NCI-H2196 (cell line): Measurements from ENCODE around the gene GYG2.
"Not testable (repeated sequence)": the region's sequence is repeated elsewhere in the genome, so short reads cannot be mapped to it uniquely, and the experiment has no call there.

ENCODE experiments used
- DNase-seq: peaks from one replicate; lab custom pipeline; 2025; ENCODE audit not compliant: unreplicated experiment; lab: John Stamatoyannopoulos, UW

The GYG2 gene

GRCh38 chrX:2898846-2899512 is 70.2 kb downstream of the GYG2 start:
- DNase-seq: no peak

- no peak for DNase-seq
Measured at GRCh38 chrX:2901367-2902036, 72.8 kb downstream of the GYG2 start.

- no peak for DNase-seq
Measured at GRCh38 chrX:2902841-2903240, 74.1 kb downstream of the GYG2 start.

- DNase-seq: no peak
Measured at GRCh38 chrX:2903366-2903765, 74.6 kb downstream of the GYG2 start.

GRCh38 chrX:2907295-2907694 is 78.6 kb downstream of the GYG2 start:
- DNase-seq: no peak

GRCh38 chrX:2908125-2908685 is 79.5 kb downstream of the GYG2 start:
- DNase-seq: no peak

- DNase-seq: no peak
Measured at GRCh38 chrX:2910109-2910508, 81.4 kb downstream of the GYG2 start.

- DNase-seq: no peak
Measured at GRCh38 chrX:2913118-2913517, 84.4 kb downstream of the GYG2 start.

GRCh38 chrX:2917767-2918166 is 89.0 kb downstream of the GYG2 start:
- DNase-seq: no peak

GRCh38 chrX:2921193-2921592 is 92.5 kb downstream of the GYG2 start:
- no peak for DNase-seq

- no peak for DNase-seq
Measured at GRCh38 chrX:2921750-2922149, 93.0 kb downstream of the GYG2 start.

- DNase-seq: no peak
Measured at GRCh38 chrX:2924151-2924550, 95.4 kb downstream of the GYG2 start.

- not testable (repeated sequence) for DNase-seq
Measured at GRCh38 chrX:2926255-2926654, 97.5 kb downstream of the GYG2 start.

- DNase-seq: no peak
Measured at GRCh38 chrX:2926664-2927275, 98.0 kb downstream of the GYG2 start.

GRCh38 chrX:2928191-2928582 is 99.5 kb downstream of the GYG2 start:
- no peak for DNase-seq

GRCh38 chrX:2928583-2929434 is 100.1 kb downstream of the GYG2 start, which contains the start of gene ARSD:
Gene ARSD (minus strand): TSS chrX:2929339. CDS start chrX:2929275, 64 bp downstream.
- DNase-seq: no peak

- DNase-seq: no peak
Measured at GRCh38 chrX:2931155-2931554, 102.4 kb downstream of the GYG2 start.

GRCh38 chrX:2931612-2932011 is 102.9 kb downstream of the GYG2 start:
- no peak for DNase-seq
